ENCODE measurements around the gene PRAMEF18.
"Not testable (repeated sequence)": the region's sequence is repeated elsewhere in the genome, so short reads cannot be mapped to it uniquely, and the experiment has no call there.

Gene PRAMEF18

GRCh38 chr1:13225675-13226204 lies at the start of gene PRAMEF18:
TSS of gene PRAMEF18 (minus strand) at chr1:13226154. CDS start at chr1:13226106, 48 bp downstream.
- not testable (repeated sequence) for DNase-seq (ENCODE audit: low spot score)

DNA sequence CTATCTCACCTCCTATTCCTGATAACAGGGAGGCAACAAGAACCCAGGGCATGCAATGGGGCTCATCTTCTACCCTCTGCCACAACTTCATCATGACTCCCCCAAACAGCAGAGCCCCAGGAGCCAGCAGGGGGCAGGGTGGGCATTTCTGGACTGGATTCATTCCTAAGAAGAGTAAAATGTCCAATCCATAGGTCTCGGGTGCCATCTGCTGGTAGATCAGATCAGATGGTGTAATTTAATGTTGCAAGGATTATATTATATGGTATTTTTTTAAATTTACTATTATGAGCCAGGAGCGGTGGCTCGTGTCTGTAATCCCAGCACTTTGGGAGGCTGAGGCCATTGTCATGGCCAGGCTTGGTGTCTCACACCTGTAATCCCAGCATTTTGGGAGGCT lies 39.2 kb upstream of the PRAMEF18 start:
- DNase-seq (ENCODE audit: low spot score): not testable (repeated sequence)

DNA sequence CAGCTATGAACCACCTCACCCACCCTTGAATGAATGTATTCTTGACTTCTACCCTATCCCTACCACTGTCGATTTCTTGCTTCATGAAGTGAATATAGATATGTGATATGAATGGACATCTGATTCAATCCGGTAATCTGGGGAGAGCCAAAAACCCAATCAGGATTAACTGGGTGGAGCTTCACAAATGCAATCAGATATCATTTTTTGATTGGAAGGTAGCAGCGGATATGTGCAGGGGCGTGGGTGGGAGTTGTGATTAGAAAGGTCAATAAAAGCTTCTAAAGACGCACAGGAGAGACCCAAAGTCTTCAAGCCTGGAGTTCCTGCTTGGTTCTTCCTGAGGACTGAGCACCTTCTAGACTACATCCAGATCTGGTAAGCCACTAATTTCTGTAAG lies 27.9 kb upstream of the PRAMEF18 start, which contains the start of gene PRAMEF5:
Gene PRAMEF5 (plus strand): TSS at position 301 of the 400 bp plus-strand sequence. CDS start 5,071 bp downstream, outside the sequence.
- not testable (repeated sequence) for DNase-seq (ENCODE audit: low spot score)

DNA sequence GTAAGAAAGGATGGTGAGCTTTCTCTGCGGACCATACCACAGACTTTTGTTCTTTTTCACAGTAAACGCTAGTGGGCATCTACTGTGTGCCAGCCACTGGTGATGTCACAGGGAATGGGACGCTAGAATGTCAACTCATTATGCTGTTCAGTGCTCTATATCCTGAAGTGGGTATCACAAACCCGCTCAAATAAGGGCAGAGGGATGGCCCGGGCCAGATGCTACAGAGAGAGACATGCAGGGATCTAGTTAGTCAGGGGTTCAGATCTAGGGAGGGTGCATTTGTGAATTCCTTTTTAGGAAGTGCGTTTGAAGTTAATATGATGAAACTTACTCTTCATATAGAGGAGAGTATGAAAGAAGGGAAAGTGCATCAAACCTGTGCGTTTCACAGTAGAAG lies 21.2 kb upstream of the PRAMEF18 start:
- not testable (repeated sequence) for DNase-seq (ENCODE audit: low spot score)

- not testable (repeated sequence) for DNase-seq (ENCODE audit: low spot score)
These were observed 20.6 kb upstream of the PRAMEF18 start for GRCh38 chr1:13246554-13246871.

GRCh38 chr1:13245841-13246553 lies 20.0 kb upstream of the PRAMEF18 start:
- DNase-seq (ENCODE audit: low spot score): not testable (repeated sequence)

- not testable (repeated sequence) for DNase-seq (ENCODE audit: low spot score)
These were observed 17.7 kb upstream of the PRAMEF18 start for GRCh38 chr1:13243536-13244263.

DNA sequence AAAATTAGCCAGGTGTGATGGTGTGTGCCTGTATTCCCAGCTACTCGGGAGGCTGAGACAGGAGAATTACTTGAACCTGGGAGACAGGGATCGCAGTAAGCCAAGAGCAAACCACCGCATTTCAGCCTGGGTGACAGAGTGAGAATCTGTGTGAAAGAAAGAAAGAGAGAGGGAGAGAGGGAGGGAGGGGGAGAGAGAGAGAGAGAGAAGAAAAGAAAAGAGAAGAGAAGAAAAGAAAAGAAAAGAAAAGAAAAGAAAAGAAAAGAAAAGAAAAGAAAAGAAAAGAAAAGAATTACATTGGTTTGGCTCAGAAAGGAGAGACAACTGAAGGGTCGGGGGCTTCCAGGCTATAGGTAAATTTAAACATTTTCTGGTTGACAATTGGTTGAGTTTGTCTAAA lies 13.7 kb upstream of the PRAMEF18 start:
- DNase-seq (ENCODE audit: low spot score): not testable (repeated sequence)

DNA sequence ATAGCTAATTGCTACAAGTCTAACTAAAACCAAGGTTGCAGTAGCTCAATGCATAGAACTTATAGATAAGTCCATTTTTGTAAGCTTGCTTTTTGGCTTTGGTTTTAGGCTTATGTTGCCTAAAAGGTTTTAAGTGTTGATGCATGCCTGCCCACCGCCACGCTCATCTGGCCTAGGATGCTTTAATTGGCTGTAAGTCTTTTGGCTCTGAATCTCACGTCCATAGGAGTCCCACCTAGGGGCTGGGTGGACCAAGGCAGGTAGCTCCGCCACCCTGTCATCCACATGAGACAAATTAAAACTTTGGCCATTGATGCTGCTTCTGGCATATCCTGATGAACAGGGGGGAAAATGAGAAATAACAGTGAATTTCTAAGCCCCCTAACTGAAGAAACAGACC lies 11.6 kb upstream of the PRAMEF18 start:
- not testable (repeated sequence) for DNase-seq (ENCODE audit: low spot score)

DNA sequence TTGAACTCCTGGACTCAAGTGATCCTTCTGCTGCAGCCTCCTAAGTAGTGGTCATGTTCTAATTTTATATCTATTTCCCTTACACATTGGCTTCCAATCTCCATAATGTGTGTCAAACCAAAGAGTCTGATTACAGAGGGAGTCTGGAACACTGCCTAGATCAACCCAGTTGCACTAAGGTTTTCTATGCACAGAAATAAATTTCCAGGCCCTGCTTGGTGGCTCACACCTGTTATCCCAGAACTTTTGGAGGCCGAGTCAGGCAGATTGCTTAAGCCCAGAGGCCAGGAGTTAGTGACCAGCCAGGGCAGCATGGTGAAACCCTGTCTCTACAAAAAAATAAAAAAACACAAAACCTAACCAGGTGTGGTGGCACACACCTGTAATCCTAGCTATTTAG lies 8.1 kb upstream of the PRAMEF18 start:
- not testable (repeated sequence) for DNase-seq (ENCODE audit: low spot score)

DNA sequence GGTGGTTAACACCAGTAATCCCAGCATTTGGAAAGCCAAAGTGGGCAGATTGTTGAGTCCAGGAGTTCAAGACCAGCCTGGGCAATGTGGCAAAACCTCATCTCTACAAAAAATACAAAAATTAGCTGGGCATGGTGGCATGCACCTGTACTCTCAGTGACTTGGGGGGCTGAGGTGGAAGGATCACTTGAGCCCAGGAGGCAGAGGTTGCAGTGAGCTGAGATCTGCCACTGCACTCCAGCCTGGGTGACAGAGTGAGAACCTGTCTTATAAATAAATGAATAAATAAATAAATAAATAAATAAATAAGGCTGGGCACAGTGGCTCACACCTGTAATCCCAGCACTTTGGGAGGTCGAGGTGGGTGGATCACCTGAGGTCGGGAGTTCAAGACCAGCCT lies 6.1 kb upstream of the PRAMEF18 start:
- not testable (repeated sequence) for DNase-seq (ENCODE audit: low spot score)

DNA sequence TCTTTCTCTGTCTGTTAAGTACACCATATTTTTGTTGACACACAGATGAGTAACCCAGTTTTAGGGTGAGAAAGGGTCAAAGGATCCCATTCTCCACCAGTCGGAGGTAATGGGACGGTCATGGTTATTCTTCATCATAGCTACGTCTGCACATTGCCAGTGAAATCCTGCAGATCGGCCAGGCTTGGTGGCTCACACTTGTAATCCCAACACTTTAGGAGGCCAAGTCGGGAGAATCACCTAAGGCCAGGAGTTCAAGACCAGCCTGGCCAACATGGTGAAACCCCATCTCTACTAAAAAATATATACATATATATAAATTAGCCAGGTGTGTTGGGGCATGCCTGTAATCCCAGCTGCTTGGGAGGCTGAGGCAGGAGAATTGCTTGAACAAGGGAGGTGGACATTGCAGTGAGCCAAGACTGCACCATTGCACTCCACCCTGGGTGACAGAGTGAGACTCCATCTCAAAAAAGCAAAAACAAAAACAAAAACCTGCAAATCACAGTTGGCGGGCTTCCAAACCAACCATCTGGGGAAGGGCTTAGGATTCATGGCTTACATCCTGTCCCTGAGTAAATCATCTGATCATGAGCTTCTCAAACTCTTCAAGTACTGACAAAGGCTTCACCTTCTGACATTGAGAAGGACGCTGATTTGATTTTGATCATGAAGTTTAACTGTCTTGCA lies 5.3 kb upstream of the PRAMEF18 start:
- not testable (repeated sequence) for DNase-seq (ENCODE audit: low spot score)

DNA sequence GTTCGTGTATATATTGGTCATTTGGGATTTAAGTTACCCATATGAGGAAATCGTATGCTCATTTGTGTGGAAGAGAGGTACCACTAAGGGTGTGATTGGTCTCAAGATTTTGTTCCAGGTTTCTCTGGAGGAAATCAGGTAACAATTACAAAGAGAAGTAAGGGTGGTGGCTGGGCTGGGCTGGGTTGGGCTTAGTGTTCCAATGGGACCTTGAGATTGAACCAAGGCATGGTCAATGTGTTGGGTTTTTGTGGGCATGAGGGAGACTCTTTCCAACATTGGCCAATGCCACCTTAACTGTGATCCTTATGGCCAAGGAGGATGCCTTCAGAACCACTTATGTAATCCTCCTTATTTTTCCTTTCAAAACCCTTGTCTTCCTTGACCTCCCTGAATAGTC lies 4.6 kb upstream of the PRAMEF18 start:
- not testable (repeated sequence) for DNase-seq (ENCODE audit: low spot score)

DNA sequence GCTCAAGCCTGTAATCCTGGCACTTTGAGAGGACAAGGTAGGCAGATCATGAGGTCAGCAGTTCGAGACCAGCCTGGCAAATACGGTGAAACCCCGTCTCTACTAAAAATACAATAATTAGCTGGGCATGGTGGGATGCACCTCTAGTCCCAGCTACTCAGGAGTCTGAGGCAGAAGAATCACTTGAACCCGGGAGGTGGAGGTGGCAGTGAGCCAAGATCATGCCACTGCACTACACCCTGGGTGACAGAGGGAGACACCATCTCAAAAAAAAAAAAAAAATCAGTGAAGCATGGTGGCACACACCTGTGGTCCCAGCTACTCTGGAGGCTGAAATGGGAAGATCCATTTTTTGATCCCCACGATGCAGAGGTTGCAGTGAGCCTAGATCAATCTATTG lies 4.1 kb upstream of the PRAMEF18 start:
- not testable (repeated sequence) for DNase-seq (ENCODE audit: low spot score)

GRCh38 chr1:13228343-13228781 lies 2.4 kb upstream of the PRAMEF18 start:
- peak; percentile 30 for DNase-seq (ENCODE audit: low spot score)

GRCh38 chr1:13227271-13228055 lies 1.5 kb upstream of the PRAMEF18 start:
- not testable (repeated sequence) for DNase-seq (ENCODE audit: low spot score)

DNA sequence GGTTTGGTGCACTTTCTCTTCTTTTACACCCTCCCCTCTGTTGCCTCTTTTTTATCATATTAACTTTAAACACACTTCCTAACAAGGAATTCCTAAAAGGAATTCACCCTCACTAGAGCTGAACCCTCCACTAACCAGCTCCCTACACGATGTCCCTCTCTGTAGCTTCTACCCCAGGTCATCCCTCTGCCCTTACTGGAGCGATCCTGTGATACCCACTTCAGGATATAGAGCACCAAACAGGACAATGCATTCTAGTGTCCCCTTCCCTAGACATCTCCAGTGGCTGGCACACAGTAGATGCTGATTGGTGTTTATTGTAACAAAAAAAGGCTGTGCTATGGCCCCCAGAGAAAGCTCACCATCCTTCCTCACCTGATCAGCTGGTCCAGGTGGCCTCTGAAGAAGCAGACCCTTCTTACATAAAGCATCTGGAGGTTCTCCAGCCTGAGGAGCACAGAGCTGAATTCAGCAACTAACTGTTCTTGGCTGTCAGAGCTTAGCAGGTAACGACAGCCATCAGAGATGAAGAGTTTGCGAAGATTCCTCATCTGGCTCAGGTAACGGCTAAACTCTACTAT lies 1.4 kb downstream of the PRAMEF18 start:
- no peak for DNase-seq (ENCODE audit: low spot score)

- not testable (repeated sequence) for DNase-seq (ENCODE audit: low spot score)
These were observed 3.2 kb downstream of the PRAMEF18 start for GRCh38 chr1:13222788-13223187.

GRCh38 chr1:13219203-13219602 lies 6.8 kb downstream of the PRAMEF18 start:
- DNase-seq (ENCODE audit: low spot score): not testable (repeated sequence)

DNA sequence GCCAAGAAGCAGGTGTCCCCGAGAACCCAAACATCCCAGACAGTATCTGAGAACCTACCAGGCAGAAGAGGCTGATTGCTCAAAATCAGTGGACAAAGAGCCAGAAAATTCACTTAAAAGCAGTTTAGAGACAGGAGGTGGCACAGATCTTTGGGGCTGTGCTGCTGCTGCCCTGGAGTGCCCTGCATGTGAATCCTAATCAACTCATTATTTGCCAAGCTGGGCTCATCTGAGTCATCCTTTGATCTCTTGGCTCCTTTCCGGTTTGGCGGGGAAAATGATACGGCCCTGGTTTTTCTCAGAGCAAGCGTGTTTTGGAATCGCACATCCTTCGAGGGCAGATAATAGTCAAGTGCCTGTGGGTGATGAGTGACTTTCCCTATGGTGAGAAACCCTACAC lies 9.3 kb downstream of the PRAMEF18 start:
- DNase-seq (ENCODE audit: low spot score): not testable (repeated sequence)

DNA sequence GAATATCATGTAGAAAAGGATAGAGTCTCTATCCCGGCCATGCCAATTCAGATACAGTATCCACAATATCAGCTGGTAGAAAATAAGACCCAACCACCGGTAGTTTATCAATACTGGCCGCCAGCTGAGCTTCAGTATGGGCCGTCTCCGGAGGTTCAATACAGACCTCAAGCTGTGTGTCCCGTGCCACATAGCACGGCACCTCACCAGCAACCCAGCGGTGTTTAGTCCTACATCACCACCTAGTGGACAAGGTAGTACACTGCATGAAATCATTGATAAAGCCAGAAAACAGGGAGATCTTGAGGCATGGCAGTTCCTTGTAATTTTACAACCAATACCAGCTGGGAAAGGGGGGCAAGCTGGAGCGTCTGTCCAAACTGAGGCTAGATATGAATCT lies 17.2 kb downstream of the PRAMEF18 start:
- DNase-seq (ENCODE audit: low spot score): not testable (repeated sequence)

Measured in hematopoietic multipotent progenitor cell treated with erythropoietin and hydrocortisone succinate and interleukin-3 and kit ligand, for 17 days (in vitro differentiated cells).